GM23248 (cell line): Measurements from ENCODE around the gene EHBP1.

ENCODE experiments used
- EZH2 ChIP-seq: fragments of 200-600 bp; sonication (generic); IDR thresholded peaks from 2 replicates; pipeline ENCODE4 v1.6.1; 2018; ENCODE audit warnings: antibody characterized with exemption, mild to moderate bottlenecking; ENCODE audit not compliant: insufficient read depth, poor library complexity, severe bottlenecking
- EZH2phosphoT487 ChIP-seq: fragments of 200-600 bp; sonication (generic); IDR thresholded peaks from 2 replicates; pipeline ENCODE4 v1.6.1; 2018; ENCODE audit warnings: antibody characterized with exemption, moderate library complexity, mild to moderate bottlenecking, low read depth; ENCODE audit not compliant: insufficient read depth

DNA sequence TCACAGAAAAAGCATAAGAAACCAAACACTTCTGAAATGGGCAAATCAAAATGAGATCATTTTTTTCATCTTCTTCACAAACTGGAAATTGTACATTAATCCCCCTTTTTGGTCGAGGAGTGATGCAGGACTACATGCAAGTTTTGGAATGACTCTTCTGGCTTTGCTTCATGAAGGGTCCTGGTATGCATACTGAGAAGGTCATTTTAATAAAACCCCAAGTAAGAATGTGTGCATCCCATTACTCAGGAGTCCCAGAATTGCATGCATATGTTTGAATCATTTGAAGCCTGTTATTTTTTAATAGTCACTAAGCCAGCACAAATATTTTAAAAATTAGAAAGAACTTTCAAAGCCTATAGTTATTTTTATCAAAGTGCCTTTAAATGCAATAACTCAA, 16.7 kb upstream of the EHBP1 start:
- TF ChIP-seq EZH2 (no peak), EZH2phosphoT487 (no peak)
